ENCODE data around the gene PPA1. TPM values are rescaled to one million over a fixed set of nuclear protein-coding genes. Genes with fewer than 3 reads are reported as not detected.

PPA1 gene
- 216 and 241 TPM in 2 replicates for total RNA-seq

GRCh38 chr10:70233109-70233938 is at the start of gene PPA1:
PPA1 (minus strand) TSS chr10:70233429; CDS start chr10:70233327, 102 bp downstream.

Other genes with a start within 250 kb of the PPA1 start
- gene MACROH2A2, start 180.6 kb downstream of the PPA1 start, total RNA-seq: 3.9 and 5.5 TPM in 2 replicates
- gene AIFM2, start 100.6 kb downstream of the PPA1 start, total RNA-seq: 6.5 and 6.9 TPM in 2 replicates
- 12.1 and 13.5 TPM in 2 replicates for gene TYSND1, start 86.7 kb downstream of the PPA1 start, total RNA-seq
- 162 and 181 TPM in 2 replicates for gene SAR1A, start 62.9 kb downstream of the PPA1 start, total RNA-seq
- gene NPFFR1, start 50.6 kb upstream of the PPA1 start, total RNA-seq: not detected in 2 replicates
- gene LRRC20, start 149.2 kb upstream of the PPA1 start, total RNA-seq: 11.3 and 13.9 TPM in 2 replicates
- gene EIF4EBP2, start 170.7 kb upstream of the PPA1 start, total RNA-seq: 16.4 and 17.2 TPM in 2 replicates
- gene NODAL, start 208.3 kb upstream of the PPA1 start, total RNA-seq: not detected in 2 replicates
- under 0.01 and 0.11 TPM in 2 replicates for gene PALD1, start 245.3 kb upstream of the PPA1 start, total RNA-seq

All from uterine smooth muscle cell (primary cell).